Measurements from ENCODE around the gene MX1. TPM values are rescaled to one million over a fixed set of nuclear protein-coding genes. Genes with fewer than 3 reads are reported as not detected.

Gene MX1
- total and polyA plus RNA-seq, 4 donors, result 16.9 to 58.1 (median 33.0) TPM

DNA sequence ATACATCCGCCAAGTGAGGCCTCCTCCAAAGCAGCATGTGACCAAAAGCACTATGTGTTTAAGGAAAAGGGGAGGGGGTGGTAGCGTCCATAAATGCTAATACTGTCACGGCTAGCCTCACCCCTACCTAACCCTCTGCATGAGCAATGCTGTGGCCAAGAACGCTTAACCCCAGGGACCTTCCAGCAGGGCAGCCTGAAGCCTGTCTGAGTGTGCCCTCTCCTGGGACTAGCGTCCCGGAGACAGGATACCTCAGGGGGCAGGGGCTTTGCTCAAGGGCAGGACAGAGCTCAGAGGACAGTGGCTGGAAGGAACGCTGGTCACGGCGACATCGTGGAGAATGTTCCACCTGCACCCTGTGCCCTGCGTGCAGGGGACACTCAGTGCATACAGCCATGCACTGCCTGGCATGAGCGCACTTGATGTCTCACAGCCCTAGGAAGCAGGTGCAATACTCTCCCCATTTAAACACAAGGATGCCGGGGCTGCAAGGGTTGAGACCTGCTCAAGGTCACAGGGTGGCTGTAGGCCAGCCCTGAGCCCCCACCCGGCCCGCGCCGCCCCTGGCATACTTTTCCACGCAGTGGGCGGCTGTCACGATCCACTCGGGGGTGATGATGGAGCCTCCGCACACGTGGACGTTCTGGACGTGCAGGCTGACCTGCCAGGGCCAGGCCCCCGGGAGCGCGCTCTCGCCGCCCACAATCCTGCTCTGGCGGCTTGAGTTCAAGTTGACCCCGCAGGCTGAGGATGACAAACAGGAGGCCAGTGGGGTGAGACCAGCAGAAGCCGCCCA, 46.9 kb downstream of the MX1 start:
- no peaks in the 10 kb centered on the region for H3K27me3 ChIP-seq (ENCODE audit: control insufficient read depth in 1 of 2, insufficient read depth in 2 of 2, low read length in 1 of 2)
- intact Hi-C loops (cut with DNase I), result no loop called here

DNA sequence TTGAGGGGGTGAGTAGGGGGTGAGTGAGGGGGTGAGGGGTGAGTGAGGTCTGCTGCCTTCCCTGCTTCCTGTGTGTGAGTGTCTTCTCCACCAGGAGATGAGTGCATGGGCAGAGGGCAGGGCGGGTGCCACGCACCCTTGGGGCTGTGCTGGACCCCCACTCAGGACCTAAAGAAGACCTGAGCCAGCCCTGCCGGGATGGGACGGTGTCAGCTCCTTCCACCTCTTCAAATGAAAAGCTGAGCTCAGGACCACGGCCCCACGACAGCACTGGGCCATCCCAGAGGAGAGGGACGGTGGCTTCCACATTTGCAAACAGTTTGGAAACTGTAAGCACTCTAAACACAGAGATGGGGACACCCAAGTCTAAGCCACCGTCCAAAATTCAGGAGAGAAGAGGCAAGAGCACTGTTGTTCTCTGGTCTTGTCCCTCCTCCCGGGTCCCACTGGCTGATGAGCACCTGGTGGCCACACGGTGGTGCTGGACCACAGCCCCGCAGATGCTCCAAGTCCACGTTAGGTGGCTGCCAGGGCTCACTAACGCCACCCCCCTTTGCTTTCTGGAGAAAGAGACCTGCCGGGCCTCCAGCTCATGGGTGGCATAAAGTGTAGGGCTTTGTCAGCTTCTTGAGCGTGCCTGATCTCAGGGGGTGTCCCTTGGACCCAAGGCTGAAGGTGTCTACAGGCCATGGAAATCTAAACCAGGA, 49.8 kb downstream of the MX1 start:
- H3K9me3 ChIP-seq (ENCODE audit: control insufficient read depth, low read length), result no peaks in the 10 kb centered on the region
- no peaks in the 10 kb centered on the region for H3K27me3 ChIP-seq (ENCODE audit: control insufficient read depth in 1 of 2, insufficient read depth in 2 of 2, low read length in 1 of 2)
- intact Hi-C loops (cut with DNase I), result no loop called here
- H3K4me1 ChIP-seq (ENCODE audit: control insufficient read depth in 1 of 2, insufficient read depth in 2 of 2, low read length in 2 of 2), result no peaks in the 10 kb centered on the region
- no peak overlapping the region for H3K27ac ChIP-seq (ENCODE audit: low read depth in 1 of 2, low read length in 2 of 2)
- ATAC-seq (ENCODE audit: low FRiP score) (no peak), DNase-seq (peak in 1 of 2 donors; percentile 34)
- no peak overlapping the region for H3K4me3 ChIP-seq (ENCODE audit: low read length in 2 of 2)
- WGBS, 2 donors, result 78 to 84% methylated on average over 15 of the region's 15 CpGs
- H3K36me3 ChIP-seq (ENCODE audit: control insufficient read depth in 1 of 2, insufficient read depth in 2 of 2, low read length in 1 of 2), result no peaks in the 10 kb centered on the region

More for the DNA sequence above, 46.9 kb downstream of the MX1 start:
- no peak for DNase-seq
- no peaks in the 10 kb centered on the region for H3K4me1 ChIP-seq (ENCODE audit: control insufficient read depth in 1 of 2, insufficient read depth in 2 of 2, low read length in 2 of 2)
- H3K9me3 ChIP-seq (ENCODE audit: control insufficient read depth, low read length), result no peaks in the 10 kb centered on the region
- H3K4me3 ChIP-seq (ENCODE audit: low read length in 2 of 2), result no peak overlapping the region
- no peaks in the 10 kb centered on the region for H3K36me3 ChIP-seq (ENCODE audit: control insufficient read depth in 1 of 2, insufficient read depth in 2 of 2, low read length in 1 of 2)
- 81 to 85% methylated on average over 33 of the region's 33 CpGs for WGBS, 2 donors
- H3K27ac ChIP-seq (ENCODE audit: low read depth in 1 of 2, low read length in 2 of 2), result no peak overlapping the region
- ATAC-seq (ENCODE audit: low FRiP score), result no peak

DNA sequence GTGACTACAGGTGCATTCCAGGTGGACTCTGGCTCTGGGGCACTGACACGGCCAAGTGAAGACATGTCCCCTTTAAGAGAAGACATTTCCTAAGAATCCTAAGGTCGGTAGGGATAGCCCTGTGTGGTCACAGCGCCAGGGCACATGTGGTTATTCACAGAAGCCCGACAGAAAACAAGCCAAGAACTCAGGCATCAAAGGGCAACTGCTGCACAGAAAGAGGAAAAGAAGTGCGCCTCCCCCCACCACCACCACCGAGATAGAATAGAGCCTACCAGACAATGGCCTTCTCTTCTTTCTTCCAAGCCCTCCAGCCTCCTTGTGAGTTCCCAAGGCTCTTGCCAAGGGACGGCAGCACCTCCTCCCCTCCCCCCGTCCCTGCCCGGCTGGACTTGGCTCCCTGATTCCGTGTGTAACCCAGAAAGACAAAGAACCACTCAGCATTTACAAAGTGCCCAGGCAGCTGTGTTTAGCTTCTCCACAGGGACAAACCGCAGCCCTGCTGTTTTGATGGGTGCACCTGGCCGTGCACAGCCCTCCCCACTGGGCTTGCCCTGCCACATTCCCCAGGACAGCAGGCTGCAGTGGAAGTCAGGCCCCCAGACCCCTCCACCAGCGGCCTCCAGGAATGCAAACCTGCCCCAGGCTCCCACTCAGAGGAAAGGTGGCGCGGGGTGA, 51.7 kb downstream of the MX1 start:
- intact Hi-C loops (cut with DNase I), result no loop called here

DNA sequence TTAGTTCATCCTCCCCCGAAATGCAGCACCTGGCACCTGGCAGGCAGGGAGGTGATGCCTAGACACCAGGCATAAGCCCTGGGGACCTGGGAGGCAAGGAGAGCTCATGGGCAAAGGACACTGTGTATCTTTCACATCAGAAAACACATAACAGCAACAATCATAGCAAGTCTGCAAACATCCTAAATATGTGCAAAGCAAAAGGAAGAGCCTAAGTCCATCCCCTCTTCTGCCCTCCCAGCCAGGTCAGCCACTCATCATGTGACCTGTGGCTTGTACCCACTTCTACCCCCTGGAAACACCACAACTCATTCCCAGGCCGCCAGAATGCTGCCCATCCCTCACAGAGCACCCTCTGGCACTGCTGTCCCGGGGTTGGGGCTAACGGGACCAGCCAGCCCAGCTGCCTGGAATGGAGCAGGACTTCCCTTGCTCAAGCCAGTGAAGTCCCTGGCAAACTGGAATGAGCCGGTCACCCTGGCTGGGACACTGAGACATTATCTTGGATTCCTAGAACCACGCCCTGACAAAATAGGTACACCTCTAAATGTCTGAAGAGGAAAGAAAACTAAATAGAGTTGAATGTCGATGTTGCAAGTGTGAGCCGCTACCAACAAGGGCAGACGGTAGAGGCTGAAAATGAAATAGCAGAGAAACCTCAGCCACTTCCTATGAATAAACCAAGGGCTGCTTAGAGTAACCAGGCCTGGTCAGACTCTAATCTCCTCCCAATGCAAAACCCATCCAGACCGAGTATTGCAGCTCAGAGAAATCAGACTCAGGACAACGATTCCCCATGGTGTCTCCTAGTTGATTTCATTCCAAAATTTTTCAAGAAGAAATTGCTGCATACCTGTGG, 52.5 kb downstream of the MX1 start:
- intact Hi-C loops (cut with DNase I), result no loop called here
- H3K36me3 ChIP-seq (ENCODE audit: control insufficient read depth in 1 of 2, insufficient read depth in 2 of 2, low read length in 1 of 2), result no peaks in the 10 kb centered on the region
- no peaks in the 10 kb centered on the region for H3K4me1 ChIP-seq (ENCODE audit: control insufficient read depth in 1 of 2, insufficient read depth in 2 of 2, low read length in 2 of 2)
- H3K4me3 ChIP-seq (ENCODE audit: low read length in 2 of 2), result no peak overlapping the region
- peak in 1 of 2 donors; percentile 26 for DNase-seq
- no peaks in the 10 kb centered on the region for H3K27me3 ChIP-seq (ENCODE audit: control insufficient read depth in 1 of 2, insufficient read depth in 2 of 2, low read length in 1 of 2)
- no peaks in the 10 kb centered on the region for H3K9me3 ChIP-seq (ENCODE audit: control insufficient read depth, low read length)
- no peak overlapping the region for H3K27ac ChIP-seq (ENCODE audit: low read depth in 1 of 2, low read length in 2 of 2)
- WGBS, 2 donors, result 73 to 81% methylated on average over 11 of the region's 11 CpGs
- ATAC-seq (ENCODE audit: low FRiP score), result no peak

More for the DNA sequence above, 51.7 kb downstream of the MX1 start:
- H3K4me1 ChIP-seq (ENCODE audit: control insufficient read depth in 1 of 2, insufficient read depth in 2 of 2, low read length in 2 of 2), result no peaks in the 10 kb centered on the region
- no peaks in the 10 kb centered on the region for H3K9me3 ChIP-seq (ENCODE audit: control insufficient read depth, low read length)
- H3K4me3 ChIP-seq (ENCODE audit: low read length in 2 of 2), result no peak overlapping the region
- ATAC-seq (ENCODE audit: low FRiP score), result no peak
- H3K36me3 ChIP-seq (ENCODE audit: control insufficient read depth in 1 of 2, insufficient read depth in 2 of 2, low read length in 1 of 2), result no peaks in the 10 kb centered on the region
- WGBS, 2 donors, result 24 to 32% methylated on average over 15 of the region's 15 CpGs
- H3K27me3 ChIP-seq (ENCODE audit: control insufficient read depth in 1 of 2, insufficient read depth in 2 of 2, low read length in 1 of 2), result no peaks in the 10 kb centered on the region
- no peak overlapping the region for H3K27ac ChIP-seq (ENCODE audit: low read depth in 1 of 2, low read length in 2 of 2)
- DNase-seq, result no peak

DNA sequence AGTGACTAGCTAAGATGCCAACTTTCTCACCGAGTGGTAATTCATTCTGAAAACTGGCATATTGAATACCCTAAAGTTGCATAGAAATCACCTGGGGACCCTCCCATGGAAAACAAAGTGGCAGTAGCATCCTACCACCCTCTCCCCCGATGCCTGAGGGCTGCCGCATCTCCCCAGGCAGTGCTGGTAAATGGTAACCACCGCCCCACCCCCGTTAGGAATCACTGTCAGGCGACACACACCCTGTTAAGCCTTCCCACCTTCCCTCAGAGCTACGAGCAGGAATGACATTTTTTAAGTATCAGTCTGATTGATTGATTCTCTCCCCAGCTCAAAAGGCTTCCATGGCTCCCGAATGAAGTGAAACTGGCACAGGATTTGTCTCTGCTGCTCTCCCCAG, 53.6 kb downstream of the MX1 start:
- Histone ChIP-seq H3K27me3 (ENCODE audit: control insufficient read depth in 1 of 2, insufficient read depth in 2 of 2, low read length in 1 of 2) (no peaks in the 10 kb centered on the region), H3K9me3 (ENCODE audit: control insufficient read depth, low read length) (no peaks in the 10 kb centered on the region), H3K4me3 (ENCODE audit: low read length in 2 of 2) (no peak overlapping the region), H3K36me3 (ENCODE audit: control insufficient read depth in 1 of 2, insufficient read depth in 2 of 2, low read length in 1 of 2) (no peaks in the 10 kb centered on the region), H3K4me1 (ENCODE audit: control insufficient read depth in 1 of 2, insufficient read depth in 2 of 2, low read length in 2 of 2) (no peaks in the 10 kb centered on the region), H3K27ac (ENCODE audit: low read depth in 1 of 2, low read length in 2 of 2) (no peak overlapping the region)
- intact Hi-C loops (cut with DNase I), result no loop called here
- WGBS, 2 donors, result 54 to 65% methylated on average over 8 of the region's 8 CpGs
- ATAC-seq (ENCODE audit: low FRiP score) (no peak), DNase-seq (peak in 1 of 2 donors; percentile 35)

DNA sequence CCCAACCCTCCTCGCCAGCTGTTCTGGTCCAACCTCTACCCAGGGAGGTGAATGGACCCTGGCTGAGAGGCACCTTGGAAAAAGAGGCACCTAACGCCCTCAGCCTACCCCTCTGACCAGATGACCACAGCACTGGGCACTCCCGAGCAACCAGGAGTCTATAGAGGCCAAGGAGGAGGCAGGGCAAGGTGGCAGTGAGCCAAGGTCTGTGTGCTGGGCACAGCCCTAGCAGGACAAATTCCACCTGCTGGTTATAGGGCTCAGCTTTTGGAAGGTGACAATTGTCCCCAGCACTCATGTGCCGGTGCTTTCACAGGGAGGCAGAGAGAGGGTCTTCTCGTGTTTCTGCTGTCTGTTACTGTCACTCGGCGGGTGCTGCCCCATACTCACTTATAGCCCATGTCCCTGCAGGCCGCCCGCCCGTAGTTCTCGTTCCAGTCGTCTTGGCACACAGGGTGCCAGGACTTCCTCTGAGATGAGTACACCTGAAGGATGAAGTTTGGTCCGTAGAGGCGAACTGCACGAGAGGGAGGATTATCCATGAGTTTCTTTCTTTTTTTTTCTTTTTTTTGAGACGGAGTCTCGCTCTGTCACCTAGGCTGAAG, 54.1 kb downstream of the MX1 start:
- Histone ChIP-seq H3K4me1 (ENCODE audit: control insufficient read depth in 1 of 2, insufficient read depth in 2 of 2, low read length in 2 of 2) (no peaks in the 10 kb centered on the region), H3K36me3 (ENCODE audit: control insufficient read depth in 1 of 2, insufficient read depth in 2 of 2, low read length in 1 of 2) (no peaks in the 10 kb centered on the region), H3K27ac (ENCODE audit: low read depth in 1 of 2, low read length in 2 of 2) (no peak overlapping the region), H3K9me3 (ENCODE audit: control insufficient read depth, low read length) (no peaks in the 10 kb centered on the region), H3K27me3 (ENCODE audit: control insufficient read depth in 1 of 2, insufficient read depth in 2 of 2, low read length in 1 of 2) (no peaks in the 10 kb centered on the region), H3K4me3 (ENCODE audit: low read length in 2 of 2) (no peak overlapping the region)
- ATAC-seq (ENCODE audit: low FRiP score) (no peak), DNase-seq (peak in 1 of 2 donors; percentile 40)
- WGBS, 2 donors, result 82 to 84% methylated on average over 17 of the region's 17 CpGs
- intact Hi-C loops (cut with DNase I), result no loop called here

DNA sequence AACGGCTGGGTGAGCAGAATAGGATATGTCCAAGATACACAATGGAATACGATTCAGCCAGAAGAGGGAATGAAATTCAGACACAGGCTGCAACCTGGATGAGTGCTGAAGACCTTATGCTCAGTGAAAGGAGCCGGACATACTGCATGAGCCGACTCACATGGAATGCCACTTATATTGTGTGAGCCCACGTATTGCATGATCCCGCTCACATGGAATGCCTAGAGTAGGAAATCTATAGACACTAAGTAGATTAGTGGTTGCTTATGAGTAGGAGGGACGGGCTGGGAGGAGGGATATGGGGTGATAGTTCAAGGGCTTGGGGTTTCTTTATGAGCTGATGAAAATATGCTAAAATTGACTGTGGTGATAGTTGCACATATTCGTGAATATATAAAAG, 55.2 kb downstream of the MX1 start:
- 68 to 71% methylated on average over 8 of the region's 8 CpGs for WGBS, 2 donors
- DNase-seq (no peak), ATAC-seq (ENCODE audit: low FRiP score) (no peak)
- H3K9me3 ChIP-seq (ENCODE audit: control insufficient read depth, low read length), result no peaks in the 10 kb centered on the region
- intact Hi-C loops (cut with DNase I), result no loop called here
- no peaks in the 10 kb centered on the region for H3K27me3 ChIP-seq (ENCODE audit: control insufficient read depth in 1 of 2, insufficient read depth in 2 of 2, low read length in 1 of 2)
- H3K4me3 ChIP-seq (ENCODE audit: low read length in 2 of 2), result no peak overlapping the region
- no peak overlapping the region for H3K27ac ChIP-seq (ENCODE audit: low read depth in 1 of 2, low read length in 2 of 2)
- no peaks in the 10 kb centered on the region for H3K36me3 ChIP-seq (ENCODE audit: control insufficient read depth in 1 of 2, insufficient read depth in 2 of 2, low read length in 1 of 2)
- H3K4me1 ChIP-seq (ENCODE audit: control insufficient read depth in 1 of 2, insufficient read depth in 2 of 2, low read length in 2 of 2), result peaks cover 0 to 3% of the 10 kb centered on the region in 2 donors

DNA sequence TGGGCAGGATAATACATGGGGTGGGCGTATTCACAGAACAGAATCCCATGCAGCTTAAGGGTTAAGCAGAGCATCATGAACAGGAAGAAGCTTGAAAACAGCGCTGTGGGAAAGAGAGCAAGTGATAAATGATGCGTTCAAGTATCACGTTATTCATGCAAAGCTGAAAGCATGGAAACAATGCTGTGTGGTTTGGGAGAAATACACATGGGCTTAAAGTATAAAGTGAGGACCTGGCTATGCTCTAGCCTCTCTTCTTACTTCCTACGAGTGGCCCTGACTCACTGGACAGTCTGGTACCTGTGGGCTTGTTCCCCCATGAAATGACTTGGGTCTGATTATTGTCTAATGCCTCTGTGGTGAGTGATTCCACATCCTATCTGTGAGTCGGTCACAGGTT, 56.3 kb downstream of the MX1 start:
- Histone ChIP-seq H3K4me1 (ENCODE audit: control insufficient read depth in 1 of 2, insufficient read depth in 2 of 2, low read length in 2 of 2) (peaks cover 0 to 4% of the 10 kb centered on the region in 2 donors), H3K27me3 (ENCODE audit: control insufficient read depth in 1 of 2, insufficient read depth in 2 of 2, low read length in 1 of 2) (no peaks in the 10 kb centered on the region), H3K36me3 (ENCODE audit: control insufficient read depth in 1 of 2, insufficient read depth in 2 of 2, low read length in 1 of 2) (no peaks in the 10 kb centered on the region), H3K27ac (ENCODE audit: low read depth in 1 of 2, low read length in 2 of 2) (no peak overlapping the region), H3K9me3 (ENCODE audit: control insufficient read depth, low read length) (no peaks in the 10 kb centered on the region), H3K4me3 (ENCODE audit: low read length in 2 of 2) (no peak overlapping the region)
- DNase-seq (no peak), ATAC-seq (ENCODE audit: low FRiP score) (no peak)
- intact Hi-C loops (cut with DNase I), result no loop called here
- WGBS, 2 donors, result 34 to 42% methylated on average over 6 of the region's 6 CpGs

Data from aorta (tissue), 5 donors.